ENCODE results near the gene CFAP43. TPM values are rescaled to one million over a fixed set of nuclear protein-coding genes. Genes with fewer than 3 reads are reported as not detected.
A peak's percentile ranks its signal among the peaks of the same experiment; 100 is the strongest.
"Not testable (repeated sequence)": the region's sequence is repeated elsewhere in the genome, so short reads cannot be mapped to it uniquely, and the experiment has no call there.

CFAP43 gene
- total RNA-seq, 4 donors from 2014 or later = 0.16 to 0.45 (median 0.40) TPM; not detected in 1

DNA sequence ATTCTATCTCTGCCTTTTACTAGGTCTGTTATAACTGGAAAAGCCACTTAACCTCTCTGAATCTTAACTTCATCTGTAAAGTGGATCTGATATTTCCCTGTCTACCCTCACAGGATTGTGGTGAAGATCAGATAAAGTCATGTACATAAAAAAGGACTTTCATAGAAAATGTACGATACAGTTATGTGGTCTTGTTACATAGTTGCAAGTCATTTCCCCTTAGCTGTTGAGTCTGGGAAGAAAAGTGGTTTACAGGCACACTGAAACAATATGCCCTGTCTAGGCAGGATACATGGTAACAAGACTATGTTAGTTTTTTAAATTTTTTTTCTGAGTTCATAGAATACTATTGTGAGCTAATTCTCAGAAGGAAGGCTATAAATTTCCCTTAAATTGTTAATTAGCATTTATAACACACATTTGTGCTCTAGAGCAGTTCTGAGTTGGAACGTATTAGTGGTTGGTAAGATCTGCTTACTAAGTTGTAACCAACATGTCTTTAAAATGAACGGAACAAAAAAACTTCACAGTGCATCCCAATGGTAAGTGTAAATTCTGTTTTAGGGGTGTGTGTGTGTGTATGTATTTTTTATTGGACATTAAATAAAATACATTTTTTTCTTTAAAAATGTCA is 15.5 kb upstream of the CFAP43 start:
- WGBS, 2 donors (ENCODE audit: low coverage in 1 of 2) = 78 to 82% methylated on average over 3 of the region's 3 CpGs

DNA sequence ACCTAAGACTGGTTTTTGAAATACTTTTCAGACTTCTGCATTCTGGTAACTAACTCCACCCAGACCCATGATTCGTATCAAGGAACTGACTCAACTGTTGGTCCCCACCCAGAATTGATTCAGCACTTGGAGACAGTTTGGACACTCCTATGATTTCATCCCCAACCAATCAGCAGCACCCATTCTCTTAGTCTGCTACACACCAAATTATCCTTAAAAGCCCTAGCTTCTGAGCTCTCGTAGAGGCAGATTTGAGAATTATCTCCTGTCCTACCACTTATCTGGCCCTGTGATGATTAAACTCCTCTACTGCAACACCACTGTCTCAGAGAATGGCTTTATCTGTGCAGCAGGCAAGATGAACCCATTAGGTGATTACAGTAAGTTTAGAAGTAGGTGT is 14.8 kb upstream of the CFAP43 start:
- H3K27me3 ChIP-seq = peaks cover 15% of the 10 kb centered on the region
- TF ChIP-seq POLR2A (IDR thresholded peaks at IDR 0.05) (no peak), EP300 (IDR thresholded peaks at IDR 0.05) (no peak), POLR2AphosphoS5 (IDR thresholded peaks at IDR 0.05) (no peak)
- TF ChIP-seq, protein P1, sequence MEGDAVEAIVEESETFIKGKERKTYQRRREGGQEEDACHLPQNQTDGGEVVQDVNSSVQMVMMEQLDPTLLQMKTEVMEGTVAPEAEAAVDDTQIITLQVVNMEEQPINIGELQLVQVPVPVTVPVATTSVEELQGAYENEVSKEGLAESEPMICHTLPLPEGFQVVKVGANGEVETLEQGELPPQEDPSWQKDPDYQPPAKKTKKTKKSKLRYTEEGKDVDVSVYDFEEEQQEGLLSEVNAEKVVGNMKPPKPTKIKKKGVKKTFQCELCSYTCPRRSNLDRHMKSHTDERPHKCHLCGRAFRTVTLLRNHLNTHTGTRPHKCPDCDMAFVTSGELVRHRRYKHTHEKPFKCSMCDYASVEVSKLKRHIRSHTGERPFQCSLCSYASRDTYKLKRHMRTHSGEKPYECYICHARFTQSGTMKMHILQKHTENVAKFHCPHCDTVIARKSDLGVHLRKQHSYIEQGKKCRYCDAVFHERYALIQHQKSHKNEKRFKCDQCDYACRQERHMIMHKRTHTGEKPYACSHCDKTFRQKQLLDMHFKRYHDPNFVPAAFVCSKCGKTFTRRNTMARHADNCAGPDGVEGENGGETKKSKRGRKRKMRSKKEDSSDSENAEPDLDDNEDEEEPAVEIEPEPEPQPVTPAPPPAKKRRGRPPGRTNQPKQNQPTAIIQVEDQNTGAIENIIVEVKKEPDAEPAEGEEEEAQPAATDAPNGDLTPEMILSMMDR (IDR thresholded peaks at IDR 0.05) = no peak
- peak; percentile 81 for ATAC-seq
- no peak overlapping the region for H3K27ac ChIP-seq
- 14 to 30% methylated on average over 1 to 2 of the region's 2 CpGs for WGBS, 2 donors (ENCODE audit: low coverage in 1 of 2)
- H3K4me1 ChIP-seq = no peaks in the 10 kb centered on the region
- no peak overlapping the region for H3K4me3 ChIP-seq
- H3K36me3 ChIP-seq = no peaks in the 10 kb centered on the region
- no peaks in the 10 kb centered on the region for H3K9me3 ChIP-seq

More for the DNA sequence above, 15.5 kb upstream of the CFAP43 start:
- no peaks in the 10 kb centered on the region for H3K4me1 ChIP-seq
- peaks cover 13% of the 10 kb centered on the region for H3K27me3 ChIP-seq
- no peaks in the 10 kb centered on the region for H3K36me3 ChIP-seq
- no peaks in the 10 kb centered on the region for H3K9me3 ChIP-seq
- TF ChIP-seq, protein P1 (IDR thresholded peaks at IDR 0.05) = no peak
- TF ChIP-seq POLR2A (IDR thresholded peaks at IDR 0.05) = no peak
- TF ChIP-seq EP300 (IDR thresholded peaks at IDR 0.05) = no peak
- ATAC-seq = no peak
- H3K27ac ChIP-seq = no peak overlapping the region
- no peak overlapping the region for H3K4me3 ChIP-seq

DNA sequence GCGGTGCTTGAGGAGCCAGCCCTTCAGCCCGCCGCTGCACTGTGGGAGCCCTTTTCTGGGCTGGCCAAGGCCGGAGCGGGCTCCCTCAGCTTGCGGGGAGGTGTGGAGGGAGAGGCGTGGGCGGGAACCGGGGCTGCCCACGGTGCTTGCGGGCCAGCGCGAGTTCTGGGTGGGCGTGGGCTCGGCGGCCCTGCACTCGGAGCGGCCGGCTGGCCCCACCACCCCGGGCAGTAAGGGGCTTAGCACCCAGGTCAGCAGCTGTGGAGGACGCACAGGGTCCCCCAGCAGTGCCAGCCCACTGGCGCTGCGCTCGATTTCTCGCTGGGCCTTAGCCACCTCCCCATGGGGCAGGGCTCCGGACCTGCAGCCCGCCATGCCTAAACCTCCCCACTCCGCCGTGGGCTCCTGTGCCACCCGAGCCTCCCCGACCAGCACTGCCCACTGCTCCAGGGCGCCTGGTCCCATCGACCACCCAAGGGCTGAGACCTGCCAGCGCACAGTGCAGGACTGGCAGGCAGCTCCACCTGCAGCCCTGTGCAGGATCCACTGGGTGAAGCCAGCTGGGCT is 13.0 kb upstream of the CFAP43 start:
- TF ChIP-seq EP300 (IDR thresholded peaks at IDR 0.05) (no peak), POLR2AphosphoS5 (IDR thresholded peaks at IDR 0.05) (no peak), POLR2A (IDR thresholded peaks at IDR 0.05) (no peak)
- TF ChIP-seq, protein P1 (IDR thresholded peaks at IDR 0.05) = no peak
- ATAC-seq = no peak
- no peaks in the 10 kb centered on the region for H3K9me3 ChIP-seq
- no peak overlapping the region for H3K27ac ChIP-seq
- H3K36me3 ChIP-seq = no peaks in the 10 kb centered on the region
- WGBS, 2 donors (ENCODE audit: low coverage in 1 of 2) = 100% methylated on average over 1 of the region's 34 CpGs; no CpG with 5 or more reads in 1 of the 2 donors
- no peak overlapping the region for H3K4me3 ChIP-seq
- H3K4me1 ChIP-seq = no peaks in the 10 kb centered on the region
- H3K27me3 ChIP-seq = peaks cover 15% of the 10 kb centered on the region

DNA sequence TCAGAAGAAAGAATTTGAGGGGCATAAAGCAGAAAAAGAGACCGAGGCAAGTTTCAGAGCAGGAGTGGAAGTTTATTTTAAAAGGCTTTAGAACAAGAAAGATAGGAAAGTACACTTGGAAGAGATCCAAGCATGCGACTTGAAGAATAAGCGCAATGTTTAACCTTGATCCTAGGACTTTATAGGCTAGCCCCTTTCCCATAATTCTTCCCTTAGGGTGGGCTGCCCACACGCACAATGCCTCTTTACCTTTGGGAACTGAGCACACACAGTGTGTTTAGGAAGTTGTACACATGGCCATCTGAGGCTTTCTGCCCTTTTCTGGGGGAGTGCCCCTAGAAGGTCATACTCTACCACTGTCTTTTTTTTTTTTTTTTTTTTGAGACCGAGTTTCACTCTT is 11.3 kb upstream of the CFAP43 start:
- H3K27me3 ChIP-seq = peaks cover 16% of the 10 kb centered on the region
- H3K4me3 ChIP-seq = no peak overlapping the region
- no peaks in the 10 kb centered on the region for H3K36me3 ChIP-seq
- H3K4me1 ChIP-seq = no peaks in the 10 kb centered on the region
- no peaks in the 10 kb centered on the region for H3K9me3 ChIP-seq
- no peak for ATAC-seq
- TF ChIP-seq POLR2A (IDR thresholded peaks at IDR 0.05) = no peak
- TF ChIP-seq, protein P1 (IDR thresholded peaks at IDR 0.05) = no peak
- no peak for TF ChIP-seq POLR2AphosphoS5 (IDR thresholded peaks at IDR 0.05)
- TF ChIP-seq EP300 (IDR thresholded peaks at IDR 0.05) = no peak
- WGBS, 2 donors (ENCODE audit: low coverage in 1 of 2) = 33 to 50% methylated on average over 5 of the region's 5 CpGs
- no peak overlapping the region for H3K27ac ChIP-seq

DNA sequence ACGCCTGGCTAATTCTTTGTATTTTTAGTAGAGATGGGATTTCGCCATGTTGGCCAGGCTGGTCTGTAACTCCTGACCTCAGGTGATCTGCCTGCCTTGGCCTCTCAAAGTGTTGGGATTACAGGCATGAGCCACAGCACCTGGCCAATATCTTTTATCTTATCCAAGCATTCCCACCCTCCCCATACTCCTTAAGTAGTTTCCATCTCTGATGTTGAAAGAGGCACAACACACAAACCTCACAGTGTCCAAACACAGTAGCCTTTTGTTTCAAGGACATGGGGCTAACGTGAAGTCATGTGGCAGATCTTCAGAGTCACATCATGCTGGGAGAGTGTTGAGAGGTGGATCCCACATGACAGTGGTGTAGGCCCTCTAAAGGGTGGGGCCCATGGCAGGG is 10.8 kb upstream of the CFAP43 start:
- not testable (repeated sequence) for H3K4me1 ChIP-seq, ATAC-seq, H3K27ac ChIP-seq, H3K4me3 ChIP-seq, H3K9me3 ChIP-seq, H3K36me3 ChIP-seq
- H3K27me3 ChIP-seq = peaks cover 15% of the 10 kb centered on the region
- 79 to 93% methylated on average over 2 to 3 of the region's 3 CpGs for WGBS, 2 donors (ENCODE audit: low coverage in 1 of 2)

All from gastroesophageal sphincter (tissue), 4 donors.